Measurements from ENCODE around the gene COL12A1. TPM values are rescaled to one million over a fixed set of nuclear protein-coding genes. Genes with fewer than 3 reads are reported as not detected.

COL12A1 gene
- polyA plus RNA-seq, 1 donor (not counting 4 experiments of a cell fraction or from before 2014, with no cell fraction given) = 96.9 TPM

GRCh38 chr6:75094614-75095200 is 111.1 kb downstream of the COL12A1 start:
- TF ChIP-seq CTCF (optimal IDR thresholded peaks at IDR 0.05 in 1 of 3, IDR thresholded peaks at IDR 0.05 in 1 of 3, conservative IDR thresholded peaks at IDR 0.05 in 1 of 3; ENCODE audit: extremely low read depth in 1 of 3, insufficient read depth in 2 of 3, low read length in 3 of 3) (no peak), EZH2 (IDR thresholded peaks at IDR 0.05; ENCODE audit: low read length) (no peak)
- dilution Hi-C loops (cut with MboI; ENCODE audit: extremely low pct_ligation_motif_present, low sequenced_read_pairs) = no loop called here
- H3K4me1 ChIP-seq (ENCODE audit: control insufficient read depth, extremely low read depth, insufficient read depth, low read length) = no peaks in the 10 kb centered on the region
- H2AFZ ChIP-seq (ENCODE audit: control insufficient read depth, low read length) = no peak overlapping the region
- no peak overlapping the region for H3K4me3 ChIP-seq (ENCODE audit: control insufficient read depth in 2 of 3, extremely low read depth in 1 of 3, insufficient read depth in 2 of 3, low read depth in 1 of 3, low read length in 3 of 3)
- no peaks in the 10 kb centered on the region for H4K20me1 ChIP-seq (ENCODE audit: control insufficient read depth, extremely low read depth, insufficient read depth, low read length)
- no peaks in the 10 kb centered on the region for H3K9me3 ChIP-seq (ENCODE audit: control insufficient read depth, low read depth, low read length)
- H3K27ac ChIP-seq (ENCODE audit: control insufficient read depth, insufficient read depth, low read length) = no peak overlapping the region
- no peaks in the 10 kb centered on the region for H3K79me2 ChIP-seq (ENCODE audit: control insufficient read depth, insufficient read depth, low read length)
- no peak for FAIRE-seq
- no peak for DNase-seq (ENCODE audit: low read depth, low spot score)
- no peaks in the 10 kb centered on the region for H3K9me1 ChIP-seq (ENCODE audit: control insufficient read depth, extremely low read depth, insufficient read depth, low read length)
- H3K27me3 ChIP-seq (ENCODE audit: control insufficient read depth, extremely low read depth, insufficient read depth, low read length) = no peaks in the 10 kb centered on the region
- H3K9ac ChIP-seq (ENCODE audit: control insufficient read depth, extremely low read depth, insufficient read depth, low read length) = no peak overlapping the region
- no peak overlapping the region for H3K4me2 ChIP-seq (ENCODE audit: control insufficient read depth, extremely low read depth, insufficient read depth, low read depth, low read length)
- peaks cover 7% of the 10 kb centered on the region in 2 experiments for H3K36me3 ChIP-seq (ENCODE audit: control insufficient read depth in 2 of 2, extremely low read depth in 1 of 2, insufficient read depth in 2 of 2, low read length in 2 of 2)

- Histone ChIP-seq H3K9me1 (ENCODE audit: control insufficient read depth, extremely low read depth, insufficient read depth, low read length) (no peaks in the 10 kb centered on the region), H3K27me3 (ENCODE audit: control insufficient read depth, extremely low read depth, insufficient read depth, low read length) (no peaks in the 10 kb centered on the region), H3K4me3 (ENCODE audit: control insufficient read depth in 2 of 3, extremely low read depth in 1 of 3, insufficient read depth in 2 of 3, low read depth in 1 of 3, low read length in 3 of 3) (no peak overlapping the region), H3K4me1 (ENCODE audit: control insufficient read depth, extremely low read depth, insufficient read depth, low read length) (no peaks in the 10 kb centered on the region), H3K36me3 (ENCODE audit: control insufficient read depth in 2 of 2, extremely low read depth in 1 of 2, insufficient read depth in 2 of 2, low read length in 2 of 2) (peaks cover 4 to 6% of the 10 kb centered on the region in 2 experiments), H4K20me1 (ENCODE audit: control insufficient read depth, extremely low read depth, insufficient read depth, low read length) (no peaks in the 10 kb centered on the region), H2AFZ (ENCODE audit: control insufficient read depth, low read length) (no peak overlapping the region), H3K9me3 (ENCODE audit: control insufficient read depth, low read depth, low read length) (no peaks in the 10 kb centered on the region), H3K9ac (ENCODE audit: control insufficient read depth, extremely low read depth, insufficient read depth, low read length) (no peak overlapping the region), H3K4me2 (ENCODE audit: control insufficient read depth, extremely low read depth, insufficient read depth, low read depth, low read length) (no peak overlapping the region), H3K79me2 (ENCODE audit: control insufficient read depth, insufficient read depth, low read length) (no peaks in the 10 kb centered on the region), H3K27ac (ENCODE audit: control insufficient read depth, insufficient read depth, low read length) (no peak overlapping the region)
- TF ChIP-seq CTCF (optimal IDR thresholded peaks at IDR 0.05 in 1 of 3, IDR thresholded peaks at IDR 0.05 in 1 of 3, conservative IDR thresholded peaks at IDR 0.05 in 1 of 3; ENCODE audit: extremely low read depth in 1 of 3, insufficient read depth in 2 of 3, low read length in 3 of 3) (no peak), EZH2 (IDR thresholded peaks at IDR 0.05; ENCODE audit: low read length) (no peak)
- FAIRE-seq (no peak), DNase-seq (ENCODE audit: low read depth, low spot score) (no peak)
- dilution Hi-C loops (cut with MboI; ENCODE audit: extremely low pct_ligation_motif_present, low sequenced_read_pairs) = no loop called here
Measured at GRCh38 chr6:75091467-75092190, 114.2 kb downstream of the COL12A1 start.

Data from keratinocyte (primary cell).